SK-N-SH treated with all-trans-retinoic acid at 6 μM for 48 hours (cell line): ENCODE data around the gene ANAPC13.

Experiments
- ATAC-seq: fragments of 200-7000 bp; cut with Tn5 transposase; 3 replicates; pipeline ENCODE4 v1.9.1; 2020; ENCODE audit warnings: mild to moderate bottlenecking, moderate library complexity
- BACH2 ChIP-seq: fragments of 250-450 bp; sonication (Bioruptor Pico); IDR thresholded peaks from 2 replicates; pipeline ENCODE4 v1.9.0; 2021; ENCODE audit warnings: mild to moderate bottlenecking, borderline replicate concordance
- CSDC2 ChIP-seq: fragments of 250-450 bp; sonication (Bioruptor Pico); IDR thresholded peaks from 2 replicates; pipeline ENCODE4 v1.5.0; 2020; ENCODE audit warnings: mild to moderate bottlenecking, moderate library complexity
- CSRNP3 ChIP-seq: fragments of 250-450 bp; sonication (Bioruptor Pico); IDR thresholded peaks from 2 replicates; pipeline ENCODE4 v1.5.1; 2021; ENCODE audit warnings: mild to moderate bottlenecking, moderate library complexity
- ESRRG ChIP-seq: fragments of 250-450 bp; sonication (Bioruptor Pico); IDR thresholded peaks from 2 replicates; pipeline ENCODE4 v1.6.1; 2021; ENCODE audit warnings: mild to moderate bottlenecking
- ISL1 ChIP-seq: fragments of 250-450 bp; sonication (Bioruptor Pico); IDR thresholded peaks from 2 replicates; pipeline ENCODE4 v2.1.2; 2022; ENCODE audit warnings: mild to moderate bottlenecking, moderate library complexity
- OSR1 ChIP-seq: fragments of 250-450 bp; sonication (Bioruptor Pico); IDR thresholded peaks from 2 replicates; pipeline ENCODE4 v1.8.0; 2022; ENCODE audit warnings: moderate library complexity, mild to moderate bottlenecking, inconsistent platforms
- POU6F1 ChIP-seq: fragments of 250-450 bp; sonication (Bioruptor Pico); IDR thresholded peaks from 2 replicates; pipeline ENCODE4 v1.8.0; 2021; ENCODE audit warnings: low read depth, mild to moderate bottlenecking, moderate library complexity, borderline replicate concordance
- PPARA ChIP-seq: fragments of 250-450 bp; sonication (Bioruptor Pico); IDR thresholded peaks from 2 replicates; pipeline ENCODE4 v1.5.0; 2020; ENCODE audit warnings: mild to moderate bottlenecking, borderline replicate concordance
- SNAI2 ChIP-seq: fragments of 250-450 bp; sonication (Bioruptor Pico); IDR thresholded peaks from 2 replicates; pipeline ENCODE4 v1.5.0; 2020; ENCODE audit warnings: mild to moderate bottlenecking, moderate library complexity
- TCF4 ChIP-seq: fragments of 250-450 bp; sonication (Bioruptor Pico); IDR thresholded peaks from 2 replicates; pipeline ENCODE4 v1.8.0; 2021; ENCODE audit warnings: mild to moderate bottlenecking, moderate library complexity, borderline replicate concordance
- TOX ChIP-seq: fragments of 250-450 bp; sonication (Bioruptor Pico); IDR thresholded peaks from 2 replicates; pipeline ENCODE4 v1.8.0; 2021; ENCODE audit warnings: mild to moderate bottlenecking, moderate library complexity, borderline replicate concordance
- TSHZ2 ChIP-seq: fragments of 250-450 bp; sonication (Bioruptor Pico); IDR thresholded peaks from 2 replicates; pipeline ENCODE4 v1.5.0; 2020; ENCODE audit warnings: mild to moderate bottlenecking, moderate library complexity
- ZC3H10 ChIP-seq: fragments of 250-450 bp; sonication (Bioruptor Pico); IDR thresholded peaks from 2 replicates; pipeline ENCODE4 v1.5.1; 2021; ENCODE audit warnings: mild to moderate bottlenecking, moderate library complexity
- ZFP3 ChIP-seq: fragments of 250-450 bp; sonication (Bioruptor Pico); IDR thresholded peaks from 2 replicates; pipeline ENCODE4 v1.5.0; 2020; ENCODE audit warnings: mild to moderate bottlenecking, moderate library complexity
- ZFP30 ChIP-seq: fragments of 450-650 bp; formaldehyde crosslinking; IDR thresholded peaks from 2 replicates; pipeline ENCODE4 v1.5.0; 2022; ENCODE audit warnings: mild to moderate bottlenecking, moderate library complexity
- ZNF565 ChIP-seq: fragments of 450-650 bp; formaldehyde crosslinking; conservative IDR thresholded peaks from 2 replicates; pipeline ENCODE4 v1.5.0; 2020; ENCODE audit warnings: low read depth, mild to moderate bottlenecking, moderate library complexity
- ZNF70 ChIP-seq: fragments of 450-650 bp; formaldehyde crosslinking; IDR thresholded peaks from 2 replicates; pipeline ENCODE4 v1.5.0; 2020; ENCODE audit warnings: mild to moderate bottlenecking, moderate library complexity
- ZNF8 ChIP-seq: fragments of 450-650 bp; formaldehyde crosslinking; IDR thresholded peaks from 2 replicates; pipeline ENCODE4 v1.5.0; 2020; ENCODE audit warnings: mild to moderate bottlenecking, moderate library complexity
- TF ChIP-seq, protein P1 (sequence below): fragments of 250-450 bp; sonication (Bioruptor Pico); IDR thresholded peaks from 2 replicates; pipeline ENCODE4 v1.5.1; 2020; ENCODE audit warnings: low read depth, mild to moderate bottlenecking, moderate library complexity

ANAPC13 gene

GRCh38 chr3:134525293-134525692 is 39.5 kb upstream of the ANAPC13 start:
- no peak for ATAC-seq
- no peak for TF ChIP-seq SNAI2 (CRISPR knock-in tag)

DNA sequence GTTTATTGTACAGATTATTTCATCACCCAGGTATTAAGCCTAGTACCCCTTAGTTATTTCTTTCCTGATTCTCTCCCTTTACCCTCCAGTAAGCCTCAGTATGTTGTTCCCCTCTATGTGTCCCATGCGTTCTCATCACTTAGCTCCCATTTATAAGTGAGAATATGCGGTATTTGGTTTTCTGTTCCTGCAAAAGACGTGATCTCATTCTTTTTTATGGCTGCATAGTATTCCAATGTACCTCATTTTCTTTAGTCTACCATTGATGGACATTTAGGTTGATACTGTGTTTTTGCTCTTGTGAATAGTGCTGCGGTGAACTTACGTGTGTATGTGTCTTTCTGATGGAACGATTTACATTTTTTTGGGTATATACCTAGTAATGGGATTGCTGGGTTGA is 36.8 kb upstream of the ANAPC13 start:
- ATAC-seq: no peak
- TF ChIP-seq SNAI2 (CRISPR knock-in tag): no peak
- no peak for TF ChIP-seq ESRRG (CRISPR knock-in tag)
- TF ChIP-seq TOX (CRISPR knock-in tag): no peak
- TF ChIP-seq CSDC2: no peak
- TF ChIP-seq CSRNP3 (CRISPR knock-in tag): no peak

DNA sequence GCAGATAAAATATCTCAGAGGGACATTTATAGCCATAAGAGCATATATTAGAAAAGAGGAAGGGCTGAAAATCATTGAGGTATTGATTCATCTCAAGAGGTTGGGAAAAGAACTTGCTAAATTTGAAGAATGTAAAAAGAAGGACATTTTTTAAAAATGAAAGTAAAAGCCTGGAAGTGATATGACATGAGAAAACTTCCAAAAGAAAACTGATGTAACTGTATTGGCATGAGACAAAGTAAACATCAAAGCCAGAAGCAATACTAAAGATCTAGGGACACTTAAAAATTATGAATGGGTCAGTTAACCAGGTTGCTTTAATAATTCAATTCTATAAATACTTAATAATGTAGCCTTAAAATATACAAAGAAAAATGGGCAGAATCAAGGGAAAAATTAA is 32.0 kb upstream of the ANAPC13 start:
- no peak for TF ChIP-seq CSDC2
- no peak for TF ChIP-seq ZNF565 (CRISPR knock-in tag)
- no peak for TF ChIP-seq BACH2 (CRISPR knock-in tag)
- TF ChIP-seq ZNF70: no peak
- TF ChIP-seq, protein P1, sequence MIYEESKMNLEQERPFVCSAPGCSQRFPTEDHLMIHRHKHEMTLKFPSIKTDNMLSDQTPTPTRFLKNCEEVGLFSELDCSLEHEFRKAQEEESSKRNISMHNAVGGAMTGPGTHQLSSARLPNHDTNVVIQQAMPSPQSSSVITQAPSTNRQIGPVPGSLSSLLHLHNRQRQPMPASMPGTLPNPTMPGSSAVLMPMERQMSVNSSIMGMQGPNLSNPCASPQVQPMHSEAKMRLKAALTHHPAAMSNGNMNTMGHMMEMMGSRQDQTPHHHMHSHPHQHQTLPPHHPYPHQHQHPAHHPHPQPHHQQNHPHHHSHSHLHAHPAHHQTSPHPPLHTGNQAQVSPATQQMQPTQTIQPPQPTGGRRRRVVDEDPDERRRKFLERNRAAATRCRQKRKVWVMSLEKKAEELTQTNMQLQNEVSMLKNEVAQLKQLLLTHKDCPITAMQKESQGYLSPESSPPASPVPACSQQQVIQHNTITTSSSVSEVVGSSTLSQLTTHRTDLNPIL (CRISPR knock-in tag): no peak
- no peak for TF ChIP-seq ZFP30 (CRISPR knock-in tag)
- TF ChIP-seq TSHZ2 (CRISPR knock-in tag): no peak
- TF ChIP-seq PPARA: no peak
- TF ChIP-seq POU6F1 (CRISPR knock-in tag): no peak
- TF ChIP-seq ISL1 (CRISPR knock-in tag): no peak
- no peak for TF ChIP-seq ZNF8 (CRISPR knock-in tag)
- TF ChIP-seq TCF4 (CRISPR knock-in tag): no peak
- no peak for TF ChIP-seq ZC3H10 (CRISPR knock-in tag)
- no peak for TF ChIP-seq ZFP3 (CRISPR knock-in tag)
- TF ChIP-seq, all 23 proteins: peak for 0
- ATAC-seq: no peak

GRCh38 chr3:134516905-134517304 is 31.1 kb upstream of the ANAPC13 start:
- ATAC-seq: no peak
- TF ChIP-seq ZNF70 (no peak), ZFP30 (CRISPR knock-in tag) (no peak), TCF4 (CRISPR knock-in tag) (no peak), TOX (CRISPR knock-in tag) (no peak), PPARA (no peak), OSR1 (CRISPR knock-in tag) (no peak), POU6F1 (CRISPR knock-in tag) (no peak), CSRNP3 (CRISPR knock-in tag) (no peak)
- TF ChIP-seq, protein P1 (CRISPR knock-in tag): no peak
